IMR-90 (cell line): ENCODE measurements around the gene DERA. TPM values are rescaled to one million over a fixed set of nuclear protein-coding genes. Genes with fewer than 3 reads are reported as not detected.

Experiments
- CTCF ChIP-seq: conservative IDR thresholded peaks from 2 replicates; pipeline ENCODE4 v1.5.1; 2012; ENCODE audit warnings: mild to moderate bottlenecking, low read depth, low read length, improper control_type of control experiment
- MAZ ChIP-seq: IDR thresholded peaks from 2 replicates; pipeline ENCODE4 v1.6.1; 2012; ENCODE audit warnings: low read depth, mild to moderate bottlenecking, low read length, improper control_type of control experiment, moderate library complexity, borderline replicate concordance
- RCOR1 ChIP-seq: IDR thresholded peaks from 2 replicates; pipeline ENCODE4 v1.6.1; 2012; ENCODE audit warnings: mild to moderate bottlenecking, low read length, improper control_type of control experiment; ENCODE audit not compliant: insufficient replicate concordance
- RFX5 ChIP-seq: IDR thresholded peaks from 2 replicates; pipeline ENCODE4 v1.8.0; 2012; ENCODE audit warnings: low read depth, mild to moderate bottlenecking, low read length, moderate library complexity
- SMC3 ChIP-seq: fragments of 150-350 bp; IDR thresholded peaks from 2 replicates; pipeline ENCODE4 v1.6.1; 2016; ENCODE audit warnings: low read depth, mild to moderate bottlenecking, antibody characterized with exemption, low read length, moderate library complexity
- polyA plus RNA-seq, 3 experiments: library from polyadenylated mRNA; depleted of rRNA; stranded (reverse); fragments of >200 nt; gene quantifications; 2 replicates each; pipeline ENCODE4 v1.2.3, GENCODE V29; 2012; ENCODE audit warnings: low replicate concordance in 1 of 3
- total RNA-seq: library from RNA; depleted of rRNA; stranded (reverse); fragments of >200 nt; gene quantifications from 2 replicates; pipeline ENCODE4 v1.2.3, GENCODE V29; 2012

The DERA gene
- total and polyA plus RNA-seq, 2 of the 4 experiments (the other 2 are of a cell fraction) = 28.1 to 58.6 TPM

DNA sequence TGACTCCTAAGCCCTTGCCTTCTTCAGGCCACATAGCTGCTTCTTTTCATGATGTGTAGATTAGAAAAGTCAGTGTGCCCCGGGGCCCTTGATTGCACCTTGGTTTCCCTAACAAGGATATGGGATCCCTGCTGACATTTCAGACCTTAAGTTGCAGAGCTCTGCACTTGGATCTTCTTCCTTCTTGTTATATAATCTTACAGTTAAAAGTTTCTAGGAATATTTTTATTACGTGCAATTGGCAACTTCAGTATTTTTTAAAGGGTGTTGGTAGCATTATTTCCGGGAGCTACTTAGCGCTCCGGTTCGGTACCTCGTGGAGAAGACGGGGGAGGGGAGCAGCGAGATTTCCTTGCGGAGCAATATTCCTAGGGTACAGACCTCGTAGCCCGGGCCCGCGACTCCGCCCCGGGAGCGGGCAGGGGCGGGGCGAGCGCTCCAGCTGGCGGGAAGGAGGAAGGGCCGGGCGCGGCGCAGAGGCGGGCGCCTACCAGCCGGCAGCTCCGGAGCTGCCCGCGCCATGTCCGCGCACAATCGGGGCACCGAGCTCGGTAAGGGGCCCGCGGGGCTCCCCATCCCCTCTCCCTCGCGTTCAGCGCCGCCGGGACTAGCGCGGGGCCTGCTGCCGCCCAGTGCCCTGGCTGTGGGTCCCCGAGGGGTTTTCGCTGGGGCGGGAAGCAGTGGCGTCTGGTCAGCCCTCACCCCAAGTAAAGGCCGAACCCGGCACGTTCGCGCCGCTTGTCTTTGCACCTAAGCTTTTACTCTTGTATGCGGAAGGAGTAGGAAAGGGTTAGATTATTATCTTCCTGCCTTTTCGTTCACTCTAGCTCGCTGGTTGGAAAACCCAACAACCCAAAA is at the start of gene DERA (continued):
- TF ChIP-seq CTCF (no peak), RFX5 (no peak), MAZ (0 out of 2 replicates have a peak, but pooled peaks have one; percentile 55), SMC3 (no peak), RCOR1 (no peak)
